ENCODE results near the gene TBC1D4.

The TBC1D4 gene, protein sequence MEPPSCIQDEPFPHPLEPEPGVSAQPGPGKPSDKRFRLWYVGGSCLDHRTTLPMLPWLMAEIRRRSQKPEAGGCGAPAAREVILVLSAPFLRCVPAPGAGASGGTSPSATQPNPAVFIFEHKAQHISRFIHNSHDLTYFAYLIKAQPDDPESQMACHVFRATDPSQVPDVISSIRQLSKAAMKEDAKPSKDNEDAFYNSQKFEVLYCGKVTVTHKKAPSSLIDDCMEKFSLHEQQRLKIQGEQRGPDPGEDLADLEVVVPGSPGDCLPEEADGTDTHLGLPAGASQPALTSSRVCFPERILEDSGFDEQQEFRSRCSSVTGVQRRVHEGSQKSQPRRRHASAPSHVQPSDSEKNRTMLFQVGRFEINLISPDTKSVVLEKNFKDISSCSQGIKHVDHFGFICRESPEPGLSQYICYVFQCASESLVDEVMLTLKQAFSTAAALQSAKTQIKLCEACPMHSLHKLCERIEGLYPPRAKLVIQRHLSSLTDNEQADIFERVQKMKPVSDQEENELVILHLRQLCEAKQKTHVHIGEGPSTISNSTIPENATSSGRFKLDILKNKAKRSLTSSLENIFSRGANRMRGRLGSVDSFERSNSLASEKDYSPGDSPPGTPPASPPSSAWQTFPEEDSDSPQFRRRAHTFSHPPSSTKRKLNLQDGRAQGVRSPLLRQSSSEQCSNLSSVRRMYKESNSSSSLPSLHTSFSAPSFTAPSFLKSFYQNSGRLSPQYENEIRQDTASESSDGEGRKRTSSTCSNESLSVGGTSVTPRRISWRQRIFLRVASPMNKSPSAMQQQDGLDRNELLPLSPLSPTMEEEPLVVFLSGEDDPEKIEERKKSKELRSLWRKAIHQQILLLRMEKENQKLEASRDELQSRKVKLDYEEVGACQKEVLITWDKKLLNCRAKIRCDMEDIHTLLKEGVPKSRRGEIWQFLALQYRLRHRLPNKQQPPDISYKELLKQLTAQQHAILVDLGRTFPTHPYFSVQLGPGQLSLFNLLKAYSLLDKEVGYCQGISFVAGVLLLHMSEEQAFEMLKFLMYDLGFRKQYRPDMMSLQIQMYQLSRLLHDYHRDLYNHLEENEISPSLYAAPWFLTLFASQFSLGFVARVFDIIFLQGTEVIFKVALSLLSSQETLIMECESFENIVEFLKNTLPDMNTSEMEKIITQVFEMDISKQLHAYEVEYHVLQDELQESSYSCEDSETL (N-terminal part only)

GRCh38 chr13:75482070-75482819 lies at the start of gene TBC1D4:
Gene TBC1D4, minus strand, starts transcription at chr13:75482169. Its CDS starts 402 bp downstream, at chr13:75481767.
- TF ChIP-seq, protein P1, sequence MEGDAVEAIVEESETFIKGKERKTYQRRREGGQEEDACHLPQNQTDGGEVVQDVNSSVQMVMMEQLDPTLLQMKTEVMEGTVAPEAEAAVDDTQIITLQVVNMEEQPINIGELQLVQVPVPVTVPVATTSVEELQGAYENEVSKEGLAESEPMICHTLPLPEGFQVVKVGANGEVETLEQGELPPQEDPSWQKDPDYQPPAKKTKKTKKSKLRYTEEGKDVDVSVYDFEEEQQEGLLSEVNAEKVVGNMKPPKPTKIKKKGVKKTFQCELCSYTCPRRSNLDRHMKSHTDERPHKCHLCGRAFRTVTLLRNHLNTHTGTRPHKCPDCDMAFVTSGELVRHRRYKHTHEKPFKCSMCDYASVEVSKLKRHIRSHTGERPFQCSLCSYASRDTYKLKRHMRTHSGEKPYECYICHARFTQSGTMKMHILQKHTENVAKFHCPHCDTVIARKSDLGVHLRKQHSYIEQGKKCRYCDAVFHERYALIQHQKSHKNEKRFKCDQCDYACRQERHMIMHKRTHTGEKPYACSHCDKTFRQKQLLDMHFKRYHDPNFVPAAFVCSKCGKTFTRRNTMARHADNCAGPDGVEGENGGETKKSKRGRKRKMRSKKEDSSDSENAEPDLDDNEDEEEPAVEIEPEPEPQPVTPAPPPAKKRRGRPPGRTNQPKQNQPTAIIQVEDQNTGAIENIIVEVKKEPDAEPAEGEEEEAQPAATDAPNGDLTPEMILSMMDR (conservative IDR thresholded peaks at IDR 0.05; ENCODE audit: low read depth, low read length): peak; percentile 90
- peak within 1 kb of the TSS; percentile 78 for H3K4me3 ChIP-seq (ENCODE audit: low read depth, low read length)
- DNase-seq (ENCODE audit: low read depth): peak; percentile 92

DNA sequence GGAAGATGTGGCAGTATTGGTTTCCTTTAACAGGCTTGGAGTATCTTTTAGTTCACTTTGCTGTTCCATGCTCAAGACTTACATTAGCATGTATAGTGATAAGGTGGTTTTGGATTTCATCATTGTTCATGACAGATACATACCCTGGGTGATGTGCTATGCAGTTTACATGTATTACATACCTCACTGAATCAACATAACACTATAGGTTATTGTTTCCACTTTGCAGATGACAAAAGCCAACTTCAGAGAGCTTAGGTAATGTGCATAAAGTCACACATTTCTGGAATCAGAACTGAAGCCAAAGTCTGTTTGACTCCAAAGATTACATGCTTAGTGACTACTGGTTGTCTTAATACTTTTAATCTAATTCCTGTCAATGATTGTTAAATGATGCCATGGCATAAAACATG lies 48.6 kb upstream of the TBC1D4 start:
- TF ChIP-seq, protein P1 (conservative IDR thresholded peaks at IDR 0.05; ENCODE audit: low read depth, low read length): no peak
- H3K4me3 ChIP-seq (ENCODE audit: low read depth, low read length): no peak overlapping the region
- no peak for DNase-seq (ENCODE audit: low read depth)

DNA sequence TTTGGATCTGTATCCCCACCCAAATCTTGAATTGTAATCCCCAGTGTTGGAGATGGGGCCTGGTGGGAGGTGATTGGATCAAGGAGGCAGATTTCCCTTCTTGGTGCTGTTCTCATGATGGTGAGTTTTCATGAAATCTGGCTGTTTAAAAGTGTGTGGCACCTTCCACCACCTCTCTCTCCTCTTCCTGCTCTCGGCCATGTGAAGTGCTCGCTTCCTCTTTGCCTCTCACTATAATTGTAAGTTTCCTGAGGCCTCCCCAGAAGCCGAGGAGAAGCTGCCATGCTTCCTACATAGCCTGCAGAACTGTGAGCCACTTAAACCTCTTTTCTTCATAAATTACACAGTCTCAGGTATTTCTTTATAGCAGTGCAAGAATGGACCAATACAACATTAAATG lies 40.0 kb upstream of the TBC1D4 start:
- H3K4me3 ChIP-seq (ENCODE audit: low read depth, low read length): no peak overlapping the region
- TF ChIP-seq, protein P1 (conservative IDR thresholded peaks at IDR 0.05; ENCODE audit: low read depth, low read length): no peak
- DNase-seq (ENCODE audit: low read depth): no peak

- TF ChIP-seq, protein P1 (conservative IDR thresholded peaks at IDR 0.05; ENCODE audit: low read depth, low read length): no peak
- no peak overlapping the region for H3K4me3 ChIP-seq (ENCODE audit: low read depth, low read length)
- DNase-seq (ENCODE audit: low read depth): no peak
These were observed 36.6 kb upstream of the TBC1D4 start for GRCh38 chr13:75518439-75519088.

GRCh38 chr13:75514080-75514995 lies 32.4 kb upstream of the TBC1D4 start:
- H3K4me3 ChIP-seq (ENCODE audit: low read depth, low read length): no peak overlapping the region
- DNase-seq (ENCODE audit: low read depth): peak; percentile 77
- TF ChIP-seq, protein P1 (conservative IDR thresholded peaks at IDR 0.05; ENCODE audit: low read depth, low read length): no peak
